Measurements from ENCODE around the gene ZSCAN4. TPM values are rescaled to one million over a fixed set of nuclear protein-coding genes. Genes with fewer than 3 reads are reported as not detected.

ZSCAN4 gene
- total and polyA plus RNA-seq, 9 of the 15 experiments (the other 6 are each of a cell fraction or from before 2014, with no cell fraction given) = not detected

GRCh38 chr19:57664269-57665127 is 4.2 kb upstream of the ZSCAN4 start (continued):
- TF ChIP-seq, protein P1, sequence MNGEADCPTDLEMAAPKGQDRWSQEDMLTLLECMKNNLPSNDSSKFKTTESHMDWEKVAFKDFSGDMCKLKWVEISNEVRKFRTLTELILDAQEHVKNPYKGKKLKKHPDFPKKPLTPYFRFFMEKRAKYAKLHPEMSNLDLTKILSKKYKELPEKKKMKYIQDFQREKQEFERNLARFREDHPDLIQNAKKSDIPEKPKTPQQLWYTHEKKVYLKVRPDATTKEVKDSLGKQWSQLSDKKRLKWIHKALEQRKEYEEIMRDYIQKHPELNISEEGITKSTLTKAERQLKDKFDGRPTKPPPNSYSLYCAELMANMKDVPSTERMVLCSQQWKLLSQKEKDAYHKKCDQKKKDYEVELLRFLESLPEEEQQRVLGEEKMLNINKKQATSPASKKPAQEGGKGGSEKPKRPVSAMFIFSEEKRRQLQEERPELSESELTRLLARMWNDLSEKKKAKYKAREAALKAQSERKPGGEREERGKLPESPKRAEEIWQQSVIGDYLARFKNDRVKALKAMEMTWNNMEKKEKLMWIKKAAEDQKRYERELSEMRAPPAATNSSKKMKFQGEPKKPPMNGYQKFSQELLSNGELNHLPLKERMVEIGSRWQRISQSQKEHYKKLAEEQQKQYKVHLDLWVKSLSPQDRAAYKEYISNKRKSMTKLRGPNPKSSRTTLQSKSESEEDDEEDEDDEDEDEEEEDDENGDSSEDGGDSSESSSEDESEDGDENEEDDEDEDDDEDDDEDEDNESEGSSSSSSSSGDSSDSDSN (IDR thresholded peaks at IDR 0.05; ENCODE audit: borderline replicate concordance in 1 of 2, low read depth in 2 of 2, low read length in 2 of 2) = 0 out of 4 replicates have a peak, but pooled peaks of 1 of the 2 experiments have one; percentile 28
- peak; percentile 74 for TF ChIP-seq PCBP1 (IDR thresholded peaks at IDR 0.05; ENCODE audit: low read depth, low read length, poor library complexity, severe bottlenecking)
- peak; percentile 34; the same call in 1 of the 2 replicates for TF ChIP-seq POLR2G (IDR thresholded peaks at IDR 0.05; ENCODE audit: low read depth, low read length)
- TF ChIP-seq, protein P2, sequence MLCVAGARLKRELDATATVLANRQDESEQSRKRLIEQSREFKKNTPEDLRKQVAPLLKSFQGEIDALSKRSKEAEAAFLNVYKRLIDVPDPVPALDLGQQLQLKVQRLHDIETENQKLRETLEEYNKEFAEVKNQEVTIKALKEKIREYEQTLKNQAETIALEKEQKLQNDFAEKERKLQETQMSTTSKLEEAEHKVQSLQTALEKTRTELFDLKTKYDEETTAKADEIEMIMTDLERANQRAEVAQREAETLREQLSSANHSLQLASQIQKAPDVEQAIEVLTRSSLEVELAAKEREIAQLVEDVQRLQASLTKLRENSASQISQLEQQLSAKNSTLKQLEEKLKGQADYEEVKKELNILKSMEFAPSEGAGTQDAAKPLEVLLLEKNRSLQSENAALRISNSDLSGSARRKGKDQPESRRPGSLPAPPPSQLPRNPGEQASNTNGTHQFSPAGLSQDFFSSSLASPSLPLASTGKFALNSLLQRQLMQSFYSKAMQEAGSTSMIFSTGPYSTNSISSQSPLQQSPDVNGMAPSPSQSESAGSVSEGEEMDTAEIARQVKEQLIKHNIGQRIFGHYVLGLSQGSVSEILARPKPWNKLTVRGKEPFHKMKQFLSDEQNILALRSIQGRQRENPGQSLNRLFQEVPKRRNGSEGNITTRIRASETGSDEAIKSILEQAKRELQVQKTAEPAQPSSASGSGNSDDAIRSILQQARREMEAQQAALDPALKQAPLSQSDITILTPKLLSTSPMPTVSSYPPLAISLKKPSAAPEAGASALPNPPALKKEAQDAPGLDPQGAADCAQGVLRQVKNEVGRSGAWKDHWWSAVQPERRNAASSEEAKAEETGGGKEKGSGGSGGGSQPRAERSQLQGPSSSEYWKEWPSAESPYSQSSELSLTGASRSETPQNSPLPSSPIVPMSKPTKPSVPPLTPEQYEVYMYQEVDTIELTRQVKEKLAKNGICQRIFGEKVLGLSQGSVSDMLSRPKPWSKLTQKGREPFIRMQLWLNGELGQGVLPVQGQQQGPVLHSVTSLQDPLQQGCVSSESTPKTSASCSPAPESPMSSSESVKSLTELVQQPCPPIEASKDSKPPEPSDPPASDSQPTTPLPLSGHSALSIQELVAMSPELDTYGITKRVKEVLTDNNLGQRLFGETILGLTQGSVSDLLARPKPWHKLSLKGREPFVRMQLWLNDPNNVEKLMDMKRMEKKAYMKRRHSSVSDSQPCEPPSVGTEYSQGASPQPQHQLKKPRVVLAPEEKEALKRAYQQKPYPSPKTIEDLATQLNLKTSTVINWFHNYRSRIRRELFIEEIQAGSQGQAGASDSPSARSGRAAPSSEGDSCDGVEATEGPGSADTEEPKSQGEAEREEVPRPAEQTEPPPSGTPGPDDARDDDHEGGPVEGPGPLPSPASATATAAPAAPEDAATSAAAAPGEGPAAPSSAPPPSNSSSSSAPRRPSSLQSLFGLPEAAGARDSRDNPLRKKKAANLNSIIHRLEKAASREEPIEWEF (CRISPR knock-in tag; IDR thresholded peaks at IDR 0.05) = no peak
- peak; percentile 30; the same call in 1 of the 2 replicates for TF ChIP-seq ZBTB7A (IDR thresholded peaks at IDR 0.05; ENCODE audit: borderline replicate concordance, control insufficient read depth, low read depth, low read length)
- TF ChIP-seq DMBX1 (CRISPR knock-in tag; IDR thresholded peaks at IDR 0.05; ENCODE audit: borderline replicate concordance) = no peak
- no peak for TF ChIP-seq KLF13 (tag; IDR thresholded peaks at IDR 0.05; ENCODE audit: borderline replicate concordance, low read depth)
- TF ChIP-seq ZNF431 (CRISPR knock-in tag; IDR thresholded peaks at IDR 0.05) = no peak
